Erythroblast (primary cell): Measurements from ENCODE around the gene OTUD5.
A peak's percentile ranks its signal among the peaks of the same experiment; 100 is the strongest.

Experiments
- DNase-seq, 2 experiments: peaks; one replicate each; lab custom pipeline; 2025; lab: John Stamatoyannopoulos, UW
- GATA1 ChIP-seq: IDR thresholded peaks from 2 replicates; pipeline ENCODE4 v1.6.1; 2011; ENCODE audit warnings: low read depth, mild to moderate bottlenecking, control low read depth, low read length, moderate library complexity
- POLR2A ChIP-seq: IDR thresholded peaks from 2 replicates; pipeline ENCODE4 v1.6.1; 2011; ENCODE audit warnings: mild to moderate bottlenecking, low read length

OTUD5 gene

GRCh38 chrX:48918301-48918642 is 39.1 kb downstream of the OTUD5 start:
- no peak for TF ChIP-seq POLR2A
- no peak for TF ChIP-seq GATA1
- DNase-seq = peak in 1 of 2 experiments; percentile 36

DNA sequence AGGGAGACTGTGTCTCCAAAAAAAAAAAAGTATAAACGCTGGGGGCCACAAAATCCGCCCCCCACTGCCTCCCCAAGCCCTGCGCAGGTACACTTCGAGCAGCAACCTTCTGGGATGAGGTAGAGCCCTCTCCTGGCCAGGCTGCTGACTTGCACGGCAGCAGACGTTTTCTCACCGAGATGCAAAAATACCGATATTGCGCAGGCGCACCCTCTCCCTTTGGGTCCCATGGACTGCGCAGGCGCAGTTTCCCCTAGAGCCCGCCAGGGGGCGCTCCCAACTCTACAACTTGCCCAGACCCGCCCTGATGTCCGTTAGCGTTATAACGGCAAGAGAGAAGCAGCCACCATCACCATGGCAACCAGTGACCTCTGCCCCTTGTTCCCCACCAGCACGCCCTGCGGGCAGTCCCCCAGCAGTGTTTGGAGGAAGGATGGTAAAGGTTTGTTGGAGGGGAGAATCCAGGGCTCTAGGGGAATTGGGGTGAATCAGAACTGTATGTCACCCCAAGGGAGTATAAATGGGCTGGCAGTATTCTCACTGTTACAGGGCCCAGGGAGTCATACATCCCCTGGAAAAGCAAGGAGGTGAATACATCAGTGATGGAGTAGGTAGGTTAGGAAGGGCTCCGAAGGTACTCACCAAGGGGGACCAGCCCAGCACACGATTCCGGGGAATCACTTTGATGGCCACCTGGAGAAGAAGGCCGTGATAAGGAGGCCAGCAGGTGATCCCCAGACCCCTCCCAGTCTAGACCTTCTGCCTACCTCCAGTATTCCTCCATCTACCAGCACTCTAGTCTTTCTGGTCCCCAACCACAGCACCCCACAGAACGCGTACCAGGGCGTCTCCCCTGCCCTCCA is 40.0 kb downstream of the OTUD5 start:
- no peak for TF ChIP-seq GATA1
- TF ChIP-seq POLR2A = peak; percentile 42
- DNase-seq = peak; percentile 94

- DNase-seq = no peak
- no peak for TF ChIP-seq POLR2A
- no peak for TF ChIP-seq GATA1
These were observed 42.6 kb downstream of the OTUD5 start for GRCh38 chrX:48914593-48915493.

DNA sequence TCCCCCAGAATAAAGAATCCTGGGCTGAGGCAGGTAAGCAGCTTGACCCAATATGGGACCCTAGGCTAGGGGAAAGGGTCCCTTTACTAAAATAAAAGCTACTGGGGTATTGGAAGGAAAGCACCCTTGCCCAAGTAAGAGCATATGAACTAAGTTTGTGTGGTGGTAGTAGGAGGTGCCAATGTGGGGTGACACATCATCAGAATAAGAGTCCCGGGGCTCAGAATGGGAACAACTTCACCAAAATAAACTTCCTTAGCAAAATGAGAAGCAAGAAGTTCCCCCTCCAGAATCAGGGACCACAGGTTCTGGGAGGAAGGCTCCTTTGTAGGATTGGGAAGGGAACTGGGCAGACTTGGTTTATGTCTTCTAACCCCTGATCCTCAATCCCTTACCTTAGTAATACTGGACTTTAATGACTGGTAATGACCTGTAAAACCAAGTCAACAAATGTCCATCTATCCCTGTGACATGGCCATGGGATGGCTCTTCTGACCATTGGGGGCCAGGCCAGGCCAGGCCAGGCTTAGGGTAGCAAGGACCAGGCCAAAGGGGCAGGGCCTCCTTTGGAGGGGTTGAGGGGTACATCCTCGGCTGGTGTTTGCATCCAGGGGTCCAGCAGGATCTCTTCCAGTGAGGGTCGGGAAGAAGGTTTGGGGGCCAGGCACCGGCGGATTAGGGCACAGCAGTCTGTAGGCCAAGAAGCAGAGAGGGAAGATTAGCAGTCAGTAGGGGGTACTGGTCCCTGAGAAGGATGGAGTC is 43.6 kb downstream of the OTUD5 start:
- DNase-seq = no peak
- TF ChIP-seq GATA1 (no peak), POLR2A (peak; percentile 10)

- DNase-seq = peak; percentile 84 to 85
- TF ChIP-seq POLR2A (peak; percentile 88), GATA1 (no peak)
These were observed 45.8 kb downstream of the OTUD5 start, which contains the start of gene SLC35A2 for GRCh38 chrX:48911412-48912182. TSS of gene SLC35A2 (minus strand) at chrX:48911646. CDS start at chrX:48911636, 10 bp downstream.

DNA sequence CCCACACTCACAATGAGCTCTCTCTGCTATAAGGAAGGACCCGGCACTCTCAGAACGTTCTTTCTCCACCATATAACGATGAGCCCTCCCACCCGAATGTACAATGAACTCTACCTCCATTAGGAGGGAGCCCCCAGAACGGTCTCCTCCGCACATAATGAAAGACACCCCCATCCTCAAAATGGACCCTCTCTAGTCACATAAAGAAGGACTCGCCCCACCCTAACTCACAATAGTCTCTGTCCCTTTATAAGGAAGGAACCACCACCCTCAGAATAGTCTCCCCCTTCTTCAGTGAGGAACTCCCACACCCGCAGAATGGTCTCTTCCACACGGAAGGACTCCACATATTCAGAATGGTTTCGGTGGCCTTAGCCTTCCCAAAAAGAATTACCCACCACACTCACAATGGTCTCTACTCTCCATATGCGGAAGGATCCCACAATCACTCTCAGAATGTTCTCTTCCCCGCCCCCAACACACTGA is 46.4 kb downstream of the OTUD5 start:
- TF ChIP-seq POLR2A (no peak), GATA1 (no peak)
- peak; percentile 57 to 63 for DNase-seq

GRCh38 chrX:48909703-48910294 is 47.6 kb downstream of the OTUD5 start:
- no peak for DNase-seq
- TF ChIP-seq GATA1 (no peak), POLR2A (no peak)

- DNase-seq = no peak
- TF ChIP-seq GATA1 (no peak), POLR2A (no peak)
These were observed 48.8 kb downstream of the OTUD5 start for GRCh38 chrX:48908600-48908999.

DNA sequence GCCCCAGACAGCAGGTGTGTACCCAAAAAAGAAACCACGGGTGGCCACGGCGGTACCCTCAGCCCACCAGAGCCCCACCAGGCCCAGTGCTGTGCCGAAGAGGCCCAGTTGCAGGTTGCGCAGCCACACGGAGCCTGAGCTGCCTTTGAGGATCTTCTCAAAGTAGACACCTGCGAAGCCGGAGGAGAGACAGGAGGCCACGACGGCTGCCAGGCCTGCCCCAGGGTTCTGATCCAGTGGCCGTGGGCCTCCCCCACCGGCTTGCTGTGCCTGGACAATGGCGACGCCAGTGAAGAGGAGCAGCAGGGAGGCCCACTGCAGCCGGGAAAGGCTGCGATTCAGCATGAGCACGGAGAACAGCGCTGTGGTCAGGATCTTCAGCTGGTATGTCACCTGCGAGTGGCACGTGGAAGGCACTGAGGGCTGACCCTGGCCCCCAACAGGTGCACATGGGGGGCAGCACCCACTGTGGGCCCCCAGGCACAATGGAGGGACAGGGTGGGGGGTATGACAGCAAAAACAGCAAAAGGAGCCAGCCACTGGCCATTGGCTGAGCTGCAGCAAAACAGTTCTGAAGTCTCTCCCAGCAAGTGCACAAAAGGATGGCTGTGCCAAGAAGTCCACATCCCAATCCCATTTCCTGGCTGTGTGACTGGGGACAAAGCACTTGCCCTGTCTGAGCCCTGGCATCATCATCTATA is 52.2 kb downstream of the OTUD5 start:
- TF ChIP-seq POLR2A = no peak
- no peak for TF ChIP-seq GATA1
- DNase-seq = no peak

GRCh38 chrX:48904626-48905025 is 52.8 kb downstream of the OTUD5 start:
- DNase-seq = no peak
- TF ChIP-seq POLR2A = no peak
- TF ChIP-seq GATA1 = no peak

DNA sequence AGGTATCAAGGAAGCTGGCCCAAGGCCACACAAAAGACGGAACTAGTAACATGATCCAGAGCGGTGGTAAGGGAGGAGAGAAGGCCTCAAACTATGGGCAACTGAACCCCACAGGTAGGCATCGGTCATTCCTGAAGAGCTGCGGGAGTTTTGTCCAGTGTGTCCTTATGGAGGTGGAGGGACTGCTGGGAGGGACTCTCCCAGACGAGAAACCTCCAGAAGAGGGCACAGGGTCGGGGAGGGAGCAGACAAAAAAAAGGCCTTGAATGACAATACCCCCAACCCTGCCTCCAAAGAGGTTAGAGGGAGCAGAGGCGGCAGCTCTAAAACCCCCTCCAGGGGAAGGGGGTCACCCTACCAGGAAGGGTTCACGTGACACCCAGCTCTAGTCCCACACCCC is 53.2 kb downstream of the OTUD5 start:
- no peak for TF ChIP-seq POLR2A
- TF ChIP-seq GATA1 = no peak
- DNase-seq = no peak
